Kasumi-1 (cell line): Measurements from ENCODE around the gene IL11.

Experiments used
- DNase-seq, 2 experiments: peaks; one replicate each; lab custom pipeline; 2025; lab: John Stamatoyannopoulos, UW

The IL11 gene

DNA sequence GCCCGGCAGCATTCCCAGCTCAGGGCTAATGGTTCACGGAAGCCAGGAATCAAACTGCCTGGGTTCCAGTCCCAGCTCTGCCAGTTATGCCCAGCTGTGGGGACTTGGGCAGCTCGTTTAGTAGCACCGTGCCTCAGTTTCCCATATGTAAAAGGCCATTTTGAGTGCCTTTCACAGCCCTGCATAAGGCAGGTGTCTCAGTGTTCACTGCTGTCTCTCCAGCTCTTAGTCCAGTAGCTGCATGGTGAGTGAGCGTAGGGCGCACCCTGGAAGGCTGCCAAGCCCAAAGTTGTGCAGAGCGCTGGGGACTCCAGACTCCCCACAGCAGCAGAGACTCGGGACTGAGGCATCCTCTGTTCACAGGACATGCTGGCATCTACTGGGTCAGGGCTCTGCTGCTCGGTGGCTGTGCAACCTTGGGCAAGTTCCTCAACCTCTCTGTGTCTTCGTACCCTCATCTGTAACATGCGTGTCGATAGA, 21.0 kb upstream of the IL11 start:
- no peak for DNase-seq

DNA sequence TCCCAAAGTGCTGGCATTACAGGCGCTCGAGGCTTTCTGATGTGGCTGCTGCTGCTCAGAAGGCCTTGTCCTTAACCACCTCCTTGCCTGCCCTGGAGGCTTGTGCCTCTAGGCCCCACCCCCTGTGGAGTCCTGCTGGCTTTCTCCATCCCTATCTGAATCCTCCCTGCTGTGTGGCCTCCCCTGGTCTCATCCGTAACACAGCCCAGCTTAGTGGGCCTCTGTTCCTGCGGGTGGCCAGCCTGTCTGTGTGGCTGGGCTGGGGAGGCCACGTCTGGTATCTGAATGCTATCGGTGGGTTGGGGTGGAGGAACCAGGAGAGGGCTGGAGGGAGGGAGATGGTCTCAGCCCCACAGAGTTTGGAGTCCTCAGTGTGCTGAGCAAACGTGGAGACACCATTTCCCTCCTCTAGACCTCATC, 20.2 kb upstream of the IL11 start:
- no peak for DNase-seq

DNA sequence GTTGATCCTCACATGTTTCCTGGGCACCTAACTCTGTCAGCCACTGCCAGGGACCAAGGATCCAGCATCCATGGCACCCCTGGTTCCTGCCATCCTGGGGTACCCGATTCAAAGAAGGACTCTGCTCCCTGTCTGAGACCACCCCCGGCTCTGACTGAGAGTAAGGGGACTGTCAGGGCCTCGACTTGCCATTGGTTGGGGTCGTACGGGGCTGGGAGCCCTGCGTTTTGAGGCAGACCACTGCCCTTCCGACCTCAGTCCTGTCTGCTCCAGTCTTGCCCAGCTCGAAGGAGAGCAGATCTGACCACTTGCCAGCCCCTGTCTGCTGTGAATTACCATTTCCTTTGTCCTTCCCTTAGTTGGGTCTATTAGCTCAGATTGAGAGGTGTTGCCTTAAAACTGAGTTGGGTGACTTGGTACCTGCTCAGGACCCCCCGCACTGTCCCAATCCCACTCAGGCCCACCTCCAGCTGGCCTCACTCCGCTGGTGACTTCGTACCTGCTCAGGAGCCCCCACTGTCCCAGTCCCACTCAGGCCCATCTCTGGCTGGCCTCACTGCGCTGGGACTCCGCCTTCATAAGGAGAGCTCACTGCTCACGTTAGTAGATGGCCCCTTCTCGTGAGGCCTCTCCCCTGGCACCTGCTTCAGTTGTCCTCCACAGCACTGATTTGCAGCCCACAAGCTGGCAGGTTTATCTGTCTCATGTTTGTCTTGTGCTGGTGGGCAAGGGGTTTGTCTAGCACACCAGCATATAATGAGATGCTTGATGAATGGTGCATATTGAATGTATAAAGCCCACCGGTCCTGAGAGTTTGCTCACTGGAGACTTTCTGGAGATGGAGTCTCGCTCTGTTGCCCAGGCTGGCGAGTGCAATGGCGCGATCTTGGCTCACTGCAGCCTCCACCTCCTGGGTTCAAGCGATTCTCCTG, 19.4 kb upstream of the IL11 start:
- no peak for DNase-seq

DNA sequence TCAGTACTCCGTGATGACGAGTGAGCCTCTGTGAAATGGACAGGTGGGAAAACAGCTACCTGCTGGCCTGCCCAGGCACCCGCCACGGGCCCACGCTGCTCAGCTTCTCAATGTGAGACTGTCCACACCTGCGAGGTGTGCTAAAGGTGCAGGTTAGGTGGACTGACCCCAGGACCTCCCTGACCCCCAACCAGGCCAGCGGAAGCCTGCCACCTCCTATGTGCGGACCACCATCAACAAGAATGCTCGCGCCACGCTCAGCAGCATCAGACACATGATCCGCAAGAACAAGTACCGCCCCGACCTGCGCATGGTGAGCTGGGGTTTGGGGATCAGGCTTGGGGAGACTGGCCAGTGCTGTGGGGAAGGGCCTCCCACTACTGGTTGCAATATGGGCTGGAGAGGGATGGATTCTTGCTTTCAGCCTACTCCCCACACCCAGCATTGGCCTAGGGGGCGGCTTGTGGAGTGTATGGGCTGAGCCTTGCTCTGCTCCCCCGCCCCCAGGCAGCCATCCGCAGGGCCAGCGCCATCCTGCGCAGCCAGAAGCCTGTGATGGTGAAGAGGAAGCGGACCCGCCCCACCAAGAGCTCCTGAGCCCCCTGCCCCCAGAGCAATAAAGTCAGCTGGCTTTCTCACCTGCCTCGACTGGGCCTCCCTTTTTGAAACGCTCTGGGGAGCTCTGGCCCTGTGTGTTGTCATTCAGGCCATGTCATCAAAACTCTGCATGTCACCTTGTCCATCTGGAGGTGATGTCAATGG, 17.7 kb upstream of the IL11 start:
- DNase-seq: no peak

DNA sequence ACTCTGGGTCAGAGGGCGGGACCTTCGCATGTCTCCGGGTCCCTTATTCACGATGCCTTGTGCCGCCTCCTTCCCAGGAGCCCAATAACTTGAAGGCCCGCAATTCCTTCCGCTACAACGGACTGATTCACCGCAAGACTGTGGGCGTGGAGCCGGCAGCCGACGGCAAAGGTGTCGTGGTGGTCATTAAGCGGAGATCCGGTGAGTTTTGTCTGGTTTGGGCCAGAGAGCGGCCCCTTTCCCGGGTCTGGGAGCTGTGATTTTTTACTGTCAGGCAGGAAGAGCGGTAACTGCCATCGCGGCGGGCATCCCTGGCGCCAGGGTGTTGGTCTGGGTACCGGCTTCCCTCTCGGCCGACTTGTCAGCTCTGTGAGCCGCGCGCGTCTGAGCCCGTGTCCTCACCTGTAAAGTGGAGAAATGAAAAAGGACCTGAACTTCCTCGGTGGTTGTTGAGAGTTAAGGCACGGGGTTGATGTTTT, 16.3 kb upstream of the IL11 start:
- DNase-seq: no peak

DNA sequence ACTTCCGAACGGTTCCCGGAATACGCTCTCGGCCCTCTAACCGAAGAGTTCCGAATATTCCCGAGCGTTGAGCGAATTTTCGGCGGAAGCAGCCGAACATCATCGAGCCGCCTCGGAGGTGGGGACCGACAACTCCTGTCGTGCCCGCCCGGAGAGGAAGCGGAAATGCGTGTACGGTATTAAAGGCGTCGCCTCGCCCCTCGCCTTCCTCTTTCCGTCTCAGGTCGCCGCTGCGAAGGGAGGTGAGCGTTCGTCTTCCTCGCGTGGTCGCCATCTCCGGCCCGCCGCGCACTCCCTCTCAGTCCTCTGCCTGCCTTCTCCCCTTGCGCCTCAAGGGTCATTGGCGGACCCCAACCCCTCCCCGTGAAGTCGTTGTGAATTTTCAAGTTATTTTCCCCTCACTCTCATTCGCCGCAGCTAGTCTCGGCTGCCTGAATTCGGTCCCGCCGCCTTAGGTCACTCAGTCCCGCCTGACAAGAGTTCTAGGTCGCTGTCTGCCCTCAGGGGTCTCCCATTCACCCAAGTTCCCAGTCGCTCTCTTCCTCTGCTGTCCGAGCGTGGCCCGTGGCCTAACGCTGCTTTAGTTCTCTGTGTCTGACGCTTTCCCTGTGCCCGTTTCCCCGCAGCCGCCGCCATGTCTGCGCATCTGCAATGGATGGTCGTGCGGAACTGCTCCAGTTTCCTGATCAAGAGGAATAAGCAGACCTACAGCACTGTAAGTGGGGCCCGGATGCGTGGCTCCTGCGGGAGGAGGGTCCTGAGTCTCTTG, 15.6 kb upstream of the IL11 start, which contains the start of gene RPL28:
Gene RPL28, plus strand, starts transcription at position 209 of the 769 bp plus-strand sequence. Its CDS starts 426 bp downstream, at position 635.
- peak; percentile 97 to 98 for DNase-seq

DNA sequence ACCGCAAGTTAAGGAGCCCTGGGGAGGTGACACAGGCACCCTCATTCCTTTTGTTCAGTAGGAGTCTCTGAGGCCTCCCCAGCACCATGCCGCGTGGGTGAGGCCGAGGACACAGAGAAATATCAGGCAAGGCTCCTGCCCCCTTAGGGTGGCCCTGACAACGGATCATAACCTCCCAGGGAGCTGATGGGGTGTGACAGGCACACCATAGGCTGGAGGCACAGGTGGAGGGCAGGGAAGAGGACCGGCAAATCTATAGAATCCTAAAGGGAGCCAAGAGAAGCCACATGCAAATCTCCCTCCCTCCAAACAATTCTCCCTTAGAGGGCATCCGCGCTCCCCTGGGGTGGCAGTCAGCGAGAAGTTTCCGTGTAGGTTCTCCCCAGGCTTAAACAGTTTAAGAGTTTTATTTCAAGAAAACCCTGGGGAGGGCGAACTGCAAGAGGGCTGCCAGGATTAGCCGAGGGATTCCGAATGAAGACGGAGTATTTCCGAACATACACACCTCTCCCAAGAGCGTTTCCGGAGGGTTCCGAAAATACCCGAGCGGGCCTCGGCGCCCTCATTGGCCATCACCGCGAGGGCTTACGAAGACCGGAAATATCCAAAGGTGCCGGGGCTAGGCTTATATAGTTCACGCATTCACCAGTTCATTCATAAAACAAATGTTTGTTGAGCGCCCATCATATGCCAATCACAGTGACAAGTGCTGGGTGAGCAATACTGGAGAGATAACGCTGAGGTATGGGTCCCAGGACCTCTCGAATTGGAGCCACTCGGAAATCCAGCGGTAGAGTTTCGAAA, 14.9 kb upstream of the IL11 start:
- peak; percentile 93 to 95 for DNase-seq

DNA sequence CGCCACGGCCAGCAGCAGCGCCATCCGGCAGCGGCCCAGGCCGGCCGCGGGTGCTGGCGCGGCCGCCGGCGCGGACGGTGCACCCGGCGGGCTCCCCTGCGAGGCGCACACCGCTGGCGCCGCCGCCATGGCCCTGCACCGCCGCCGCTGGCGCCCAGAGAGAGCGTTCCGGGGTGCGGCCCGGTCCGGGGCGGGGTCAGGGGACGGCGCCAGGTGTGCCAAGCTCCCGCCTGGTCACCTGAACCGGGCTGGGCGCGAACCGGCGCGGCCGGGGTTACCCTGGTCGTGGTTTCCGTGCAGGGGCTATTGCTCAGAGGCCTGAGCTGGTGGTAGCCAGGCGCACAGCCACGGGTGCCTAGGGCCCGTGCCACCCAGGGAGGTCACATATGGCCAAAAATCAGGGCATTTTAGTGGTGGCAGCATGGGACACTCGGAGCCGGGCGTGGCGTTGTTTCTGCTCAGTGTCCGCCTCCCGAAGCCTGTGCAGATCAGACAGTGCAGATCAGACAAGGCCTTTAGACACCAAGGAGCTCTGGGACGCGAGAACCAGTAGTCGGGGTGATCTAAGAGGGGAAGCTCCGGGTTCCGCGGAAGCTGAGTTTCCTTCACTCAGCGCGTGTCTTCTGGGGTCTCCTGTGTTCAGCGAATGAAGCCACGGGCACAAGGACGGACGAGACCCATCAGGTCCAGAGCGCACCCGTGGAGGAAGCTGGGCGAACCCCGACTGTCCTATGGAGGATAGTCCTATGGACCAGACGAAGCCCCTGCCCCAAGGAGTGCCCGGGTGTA, 14.1 kb upstream of the IL11 start, which contains the start of gene TMEM238:
Gene TMEM238, minus strand, starts transcription at position 162 of the 789 bp plus-strand sequence. Its CDS starts 33 bp downstream, at position 129.
- DNase-seq: peak; percentile 23 to 54

DNA sequence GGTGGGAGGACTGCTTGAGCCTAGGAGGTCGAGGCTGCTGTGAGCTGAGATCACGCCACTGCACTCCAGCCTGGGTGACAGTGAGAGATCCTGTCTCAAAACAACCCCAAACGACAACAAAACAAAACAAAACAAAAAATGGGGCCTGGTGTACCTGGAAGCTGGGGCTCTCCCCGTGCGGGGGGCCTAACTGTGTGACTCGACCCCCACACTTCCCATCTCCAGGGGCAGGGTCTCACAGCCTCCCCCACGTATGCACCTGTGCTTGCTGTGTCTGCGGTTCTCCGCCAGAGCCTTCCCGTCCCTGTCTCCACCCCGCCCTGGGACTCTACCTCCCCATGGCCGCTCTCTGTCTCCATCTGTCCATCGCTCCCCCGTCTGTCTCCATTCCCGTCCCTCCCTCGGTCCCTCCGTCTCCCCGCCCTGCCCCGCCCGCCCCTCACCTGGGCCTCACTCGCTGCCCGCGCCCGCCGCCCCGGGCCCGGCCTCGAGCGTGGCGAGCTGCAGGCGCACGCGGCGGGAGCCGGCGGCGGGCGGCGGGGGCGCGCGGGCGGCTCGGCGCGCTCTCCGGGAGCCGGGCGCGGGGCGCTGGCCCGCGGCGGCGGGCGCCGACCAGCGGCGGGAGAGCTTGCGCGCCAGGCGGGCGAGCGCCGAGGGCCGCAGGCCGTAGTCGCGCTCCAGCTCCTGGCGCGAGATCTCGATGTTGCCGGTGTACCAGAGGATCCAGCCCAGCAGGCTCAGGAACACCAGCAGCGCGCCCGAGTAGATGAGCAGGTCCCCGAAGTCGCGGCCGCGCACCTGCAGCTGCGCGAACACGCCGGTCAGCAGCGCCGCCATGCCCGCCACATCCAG, 13.2 kb upstream of the IL11 start:
- DNase-seq: peak; percentile 19 to 25

DNA sequence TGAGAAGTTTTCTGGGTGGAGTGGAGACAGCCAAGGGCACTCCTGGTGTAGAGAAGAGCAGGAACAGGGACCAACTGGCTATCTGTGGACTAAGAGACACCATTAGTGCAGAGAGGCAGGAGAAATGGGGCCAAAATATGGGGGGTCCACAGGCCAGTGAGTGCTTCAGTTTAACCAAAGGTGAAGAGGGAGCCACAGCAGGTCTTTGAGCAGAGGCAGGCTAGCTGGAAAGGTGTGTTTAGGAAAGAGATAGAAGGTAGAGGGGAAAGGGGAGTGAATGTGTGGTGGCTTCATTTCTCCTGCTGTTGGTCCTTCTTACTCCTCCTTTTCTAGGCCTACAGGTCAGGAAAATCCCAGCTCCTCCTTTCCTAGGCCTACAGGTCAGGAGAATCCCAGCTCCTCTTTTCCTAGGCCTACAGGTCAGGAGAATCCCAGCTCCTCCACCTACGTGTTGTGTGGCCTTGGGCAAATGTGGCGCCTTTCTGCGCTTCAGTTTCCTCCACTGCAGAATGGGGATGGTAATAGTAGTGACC, 12.3 kb upstream of the IL11 start:
- DNase-seq: no peak

DNA sequence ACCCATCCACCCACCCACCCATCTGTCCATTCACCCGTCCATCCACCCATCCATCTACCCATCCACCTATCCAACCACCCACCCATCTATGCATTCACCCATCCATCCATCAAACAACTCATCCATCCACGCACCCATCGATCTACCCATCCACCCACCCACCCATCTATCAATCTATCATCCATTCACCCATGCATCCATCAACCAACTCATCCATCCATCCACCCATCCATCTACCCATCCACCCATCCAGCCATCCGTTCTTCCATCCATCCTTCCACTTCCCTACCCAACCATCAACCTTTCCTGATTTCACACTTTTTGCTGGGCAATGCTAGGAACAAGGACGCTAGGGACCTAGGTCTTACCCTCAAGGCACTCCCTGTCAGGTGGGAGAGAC, 11.8 kb upstream of the IL11 start:
- DNase-seq: no peak

DNA sequence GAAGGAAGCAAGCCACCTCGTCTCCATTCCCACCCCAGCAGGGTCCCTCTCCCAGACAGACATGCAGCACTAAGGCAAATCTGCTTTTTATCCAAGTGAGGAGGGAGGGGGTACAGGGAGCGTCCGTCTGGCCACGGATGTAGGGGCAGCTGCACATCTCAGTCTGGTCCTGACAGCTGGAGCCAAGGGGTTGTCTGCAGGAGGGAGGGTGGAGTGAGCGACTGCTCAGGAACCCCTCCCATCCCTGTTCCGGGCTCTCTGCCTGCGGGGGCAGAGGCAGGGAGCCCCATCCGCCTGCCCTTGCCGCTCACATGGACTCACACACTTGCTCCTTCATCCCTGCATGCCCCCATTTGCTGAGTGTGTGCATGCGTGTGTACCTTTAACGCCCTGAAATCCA, 8.9 kb upstream of the IL11 start:
- DNase-seq: no peak

DNA sequence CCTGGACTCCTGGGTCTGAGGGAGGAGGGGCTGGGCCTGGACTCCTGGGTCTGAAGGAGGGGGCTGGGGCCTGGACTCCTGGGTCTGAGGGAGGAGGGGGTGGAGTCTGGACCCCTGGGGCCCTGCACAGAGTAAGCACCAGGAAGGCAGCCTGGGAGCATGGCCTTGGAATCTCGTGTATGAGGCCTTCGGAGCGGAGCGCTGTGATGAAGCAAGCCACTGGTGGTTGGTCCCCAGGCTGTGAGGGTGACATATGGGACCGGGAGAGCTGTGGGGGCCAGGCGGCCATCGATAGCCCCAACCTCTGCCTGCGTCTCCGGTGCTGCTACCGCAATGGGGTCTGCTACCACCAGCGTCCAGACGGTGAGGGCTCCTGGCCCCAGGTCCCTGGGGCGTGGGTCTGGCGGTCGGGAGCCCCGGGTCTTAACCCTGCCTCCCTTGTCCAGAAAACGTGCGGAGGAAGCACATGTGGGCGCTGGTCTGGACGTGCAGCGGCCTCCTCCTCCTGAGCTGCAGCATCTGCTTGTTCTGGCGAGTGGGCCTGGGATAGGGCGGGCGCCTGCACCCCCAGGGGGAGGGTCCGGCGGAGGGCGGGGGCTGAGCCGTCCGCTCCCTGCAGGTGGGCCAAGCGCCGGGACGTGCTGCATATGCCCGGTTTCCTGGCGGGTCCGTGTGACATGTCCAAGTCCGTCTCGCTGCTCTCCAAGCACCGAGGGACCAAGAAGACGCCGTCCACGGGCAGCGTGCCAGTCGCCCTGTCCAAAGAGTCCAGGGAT, 7.3 kb upstream of the IL11 start:
- DNase-seq: no peak

DNA sequence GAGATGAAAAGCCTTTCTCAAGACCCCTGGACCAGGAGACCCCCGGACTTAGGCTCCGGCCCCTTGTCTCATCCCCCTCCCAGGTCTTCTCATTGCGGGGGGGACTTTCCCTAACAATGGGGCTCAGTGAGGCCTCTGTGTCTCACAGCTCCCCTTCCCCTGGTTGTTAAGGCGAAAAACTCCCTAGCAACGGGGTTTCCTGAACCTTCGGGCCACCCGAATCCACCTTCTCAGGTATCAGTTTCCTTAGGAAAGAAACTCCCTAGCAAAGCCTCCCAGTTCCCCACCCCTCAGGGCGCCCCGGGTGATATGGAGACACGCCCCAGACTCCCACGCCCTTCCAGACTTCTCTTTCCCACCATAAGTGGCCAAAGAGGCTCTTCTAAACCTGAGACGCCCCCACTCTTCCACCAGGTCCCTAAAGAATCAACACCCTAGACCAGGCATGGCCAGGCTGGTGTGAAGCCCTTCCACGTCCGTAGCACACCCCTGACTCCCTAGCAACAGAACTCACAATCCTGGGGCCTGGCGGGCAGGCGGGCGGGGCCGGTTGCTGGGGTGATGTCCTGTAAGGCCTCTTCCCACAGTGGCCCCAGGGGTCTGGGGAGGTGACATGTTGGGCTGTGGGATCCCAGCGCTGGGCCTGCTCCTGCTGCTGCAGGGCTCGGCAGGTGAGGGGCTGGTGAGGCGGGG, 6.1 kb upstream of the IL11 start, which contains the start of gene TMEM190:
Gene TMEM190, plus strand, starts transcription at position 586 of the 693 bp plus-strand sequence. Its CDS starts 28 bp downstream, at position 614.
- DNase-seq: no peak

DNA sequence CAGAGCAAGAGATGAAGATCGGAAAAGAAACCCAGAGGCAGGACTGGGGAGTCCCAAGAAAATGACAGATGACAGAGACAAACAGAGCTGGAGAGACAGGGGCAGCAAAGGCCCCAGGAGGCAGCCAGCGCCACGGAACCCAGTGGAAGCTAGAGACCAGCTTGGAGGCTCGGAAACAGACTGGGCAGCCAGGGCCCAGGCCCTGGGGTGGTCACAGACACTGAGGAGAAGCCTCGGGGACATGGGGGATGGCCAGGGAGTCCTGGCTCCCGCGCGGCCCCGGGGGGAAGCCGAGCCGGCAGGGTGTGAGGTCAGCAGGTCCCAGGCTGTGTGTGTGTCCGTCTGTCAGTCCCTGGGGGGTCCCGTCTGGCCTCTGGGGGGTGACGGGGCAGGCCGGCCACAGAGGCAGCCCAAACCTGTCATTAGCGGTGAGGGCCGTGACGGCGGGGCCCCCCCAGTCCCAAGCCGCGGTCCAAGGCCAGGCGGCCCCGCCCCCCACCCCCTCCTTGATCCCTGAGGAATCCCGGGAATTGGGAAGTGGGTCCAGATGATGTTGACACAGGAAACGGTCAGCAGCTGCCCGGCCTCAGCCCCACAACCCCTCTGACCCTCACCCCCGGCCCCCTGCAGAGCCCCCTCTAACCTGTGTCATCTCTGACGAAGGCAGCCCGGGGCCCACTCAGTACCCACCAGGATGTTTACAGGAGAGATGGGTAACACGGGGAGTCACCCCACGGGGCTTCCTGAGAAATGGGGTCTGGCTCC, 3.9 kb upstream of the IL11 start:
- DNase-seq: no peak

DNA sequence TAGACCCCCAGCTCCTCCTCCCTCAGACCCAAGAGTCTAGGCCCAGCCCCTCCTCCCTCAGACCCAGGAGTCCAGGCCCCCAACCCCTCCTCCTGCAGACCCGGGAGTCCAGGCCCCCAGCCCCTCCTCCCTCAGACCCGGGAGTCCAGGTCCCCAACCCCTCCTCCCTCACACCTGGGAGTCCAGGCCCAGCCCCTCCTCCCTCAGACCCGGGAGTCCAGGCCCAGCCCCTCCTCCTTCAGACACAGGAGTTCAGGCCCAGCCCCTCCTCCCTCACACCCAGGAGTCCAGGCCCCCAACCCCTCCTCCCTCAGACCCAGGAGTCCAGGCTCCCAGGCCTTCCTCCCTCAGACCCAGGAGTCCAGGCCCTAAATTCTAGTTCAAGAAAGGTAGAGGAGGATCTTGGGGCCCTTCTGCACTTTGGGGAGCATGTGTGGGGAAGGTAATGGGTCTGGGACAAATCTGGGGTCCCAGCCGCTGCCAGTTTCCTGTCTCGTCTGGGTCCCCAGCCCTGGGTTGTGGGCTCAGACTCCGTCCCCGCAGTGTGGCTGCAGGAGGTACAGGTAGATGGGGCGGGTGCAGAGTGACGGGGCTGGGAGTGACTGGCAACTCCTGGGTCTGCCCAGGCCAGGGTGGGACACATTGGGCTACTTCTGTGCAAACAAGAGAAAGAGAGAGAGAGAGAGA, 3.2 kb upstream of the IL11 start:
- DNase-seq: no peak
